ENCODE results near the gene APOL1.

APOL1 gene

DNA sequence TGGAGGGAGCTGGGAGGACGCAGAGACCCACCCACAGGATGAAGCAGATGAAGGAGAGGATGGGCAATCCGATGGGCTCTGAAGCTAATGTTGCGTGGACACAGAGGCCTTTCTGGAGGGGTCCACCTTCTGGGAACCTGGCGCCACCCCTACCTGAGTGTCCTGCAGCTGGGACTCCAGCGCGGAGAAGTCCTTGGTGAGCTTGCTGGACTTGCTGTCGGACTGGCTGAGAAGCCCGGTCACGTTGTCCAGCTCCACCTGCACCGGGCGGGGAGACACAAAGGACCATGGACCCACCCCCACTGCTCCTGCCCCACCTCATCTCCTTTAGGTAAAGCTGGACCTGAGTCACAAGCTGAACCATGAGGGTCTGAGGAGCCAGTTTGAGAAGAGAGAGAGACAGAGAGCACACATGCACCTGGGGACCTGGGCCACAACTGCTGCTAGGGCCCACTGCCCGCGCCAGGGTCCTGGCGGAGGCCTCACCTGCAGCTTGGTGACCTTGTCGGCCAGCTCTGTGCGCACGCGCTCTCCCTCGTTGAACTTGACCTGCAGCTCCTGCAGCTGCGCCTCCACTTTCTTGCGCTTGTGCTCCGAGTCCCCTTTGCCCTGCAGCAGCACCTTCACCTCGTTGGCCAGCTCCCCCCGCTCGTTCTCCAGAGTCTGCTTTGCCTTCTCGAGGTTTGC is 40.8 kb downstream of the APOL1 start:
- TF ChIP-seq, protein P1, sequence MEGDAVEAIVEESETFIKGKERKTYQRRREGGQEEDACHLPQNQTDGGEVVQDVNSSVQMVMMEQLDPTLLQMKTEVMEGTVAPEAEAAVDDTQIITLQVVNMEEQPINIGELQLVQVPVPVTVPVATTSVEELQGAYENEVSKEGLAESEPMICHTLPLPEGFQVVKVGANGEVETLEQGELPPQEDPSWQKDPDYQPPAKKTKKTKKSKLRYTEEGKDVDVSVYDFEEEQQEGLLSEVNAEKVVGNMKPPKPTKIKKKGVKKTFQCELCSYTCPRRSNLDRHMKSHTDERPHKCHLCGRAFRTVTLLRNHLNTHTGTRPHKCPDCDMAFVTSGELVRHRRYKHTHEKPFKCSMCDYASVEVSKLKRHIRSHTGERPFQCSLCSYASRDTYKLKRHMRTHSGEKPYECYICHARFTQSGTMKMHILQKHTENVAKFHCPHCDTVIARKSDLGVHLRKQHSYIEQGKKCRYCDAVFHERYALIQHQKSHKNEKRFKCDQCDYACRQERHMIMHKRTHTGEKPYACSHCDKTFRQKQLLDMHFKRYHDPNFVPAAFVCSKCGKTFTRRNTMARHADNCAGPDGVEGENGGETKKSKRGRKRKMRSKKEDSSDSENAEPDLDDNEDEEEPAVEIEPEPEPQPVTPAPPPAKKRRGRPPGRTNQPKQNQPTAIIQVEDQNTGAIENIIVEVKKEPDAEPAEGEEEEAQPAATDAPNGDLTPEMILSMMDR (IDR thresholded peaks at IDR 0.05; ENCODE audit: borderline replicate concordance, insufficient read depth, low read depth, low read length) = no peak

DNA sequence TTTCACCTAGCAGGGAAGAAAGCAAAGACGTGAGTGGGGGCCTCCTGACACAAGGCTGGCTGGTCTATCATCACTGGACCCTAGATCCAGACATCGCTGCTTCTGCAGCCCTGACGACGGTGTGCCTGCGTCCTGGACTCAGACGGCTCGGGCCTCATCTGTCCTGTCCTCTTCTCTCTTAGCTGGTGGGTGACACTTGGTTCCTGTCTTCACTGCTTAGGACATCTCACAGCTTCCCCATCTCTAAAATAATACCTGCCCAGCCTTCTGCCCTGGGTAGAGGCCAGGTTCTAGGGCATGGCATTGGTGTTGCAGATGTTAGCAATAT is 41.3 kb downstream of the APOL1 start:
- no peak overlapping the region for H3K4me3 ChIP-seq (ENCODE audit: low read depth, low read length)
- TF ChIP-seq, protein P1 (IDR thresholded peaks at IDR 0.05; ENCODE audit: borderline replicate concordance, insufficient read depth, low read depth, low read length) = no peak

More for the DNA sequence above, 40.8 kb downstream of the APOL1 start:
- H3K4me3 ChIP-seq (ENCODE audit: low read depth, low read length) = no peak overlapping the region

DNA sequence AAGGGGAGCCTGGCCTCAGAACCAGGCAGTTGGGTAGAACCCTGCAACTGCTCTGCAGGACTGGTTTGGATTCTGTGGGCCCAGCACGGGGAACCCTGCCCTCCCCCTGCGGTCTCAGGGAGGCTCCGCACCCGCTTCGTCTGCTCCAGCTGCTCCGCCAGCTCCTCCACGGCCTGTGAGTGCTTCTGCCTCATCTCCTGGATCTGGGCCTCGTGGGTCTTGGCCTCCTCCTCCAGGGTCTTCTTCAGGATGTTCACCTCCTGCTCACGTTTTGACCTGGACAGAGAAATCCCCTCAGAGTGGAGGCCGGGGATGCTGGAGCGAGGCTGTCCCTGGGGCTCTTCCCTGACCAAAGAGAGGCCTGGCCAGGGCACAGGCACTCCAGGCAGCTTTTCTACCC is 41.9 kb downstream of the APOL1 start:
- TF ChIP-seq, protein P1 (IDR thresholded peaks at IDR 0.05; ENCODE audit: borderline replicate concordance, insufficient read depth, low read depth, low read length) = no peak

DNA sequence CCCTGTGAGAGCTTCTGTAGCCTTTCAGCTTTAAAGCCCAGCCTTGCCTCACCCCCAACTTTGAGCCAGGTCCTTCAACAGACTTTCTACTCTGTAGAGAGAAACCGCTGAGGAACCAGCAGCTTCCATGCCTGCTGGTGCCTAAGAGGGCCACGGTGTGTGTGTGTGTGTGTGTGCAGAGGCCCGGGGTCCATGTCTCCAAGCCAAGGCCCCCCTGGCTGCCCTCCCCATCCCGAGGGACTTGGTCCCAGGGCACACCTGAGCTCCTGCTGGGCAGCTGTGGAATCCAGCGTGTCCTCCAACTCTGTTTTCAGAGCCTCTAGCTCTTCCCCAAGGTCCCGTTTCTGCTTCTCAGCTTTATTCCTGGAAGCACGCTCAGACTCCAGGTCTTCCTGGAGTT is 42.3 kb downstream of the APOL1 start:
- TF ChIP-seq, protein P1 (IDR thresholded peaks at IDR 0.05; ENCODE audit: borderline replicate concordance, insufficient read depth, low read depth, low read length) = no peak
- H3K4me3 ChIP-seq (ENCODE audit: low read depth, low read length) = no peak overlapping the region

More for the DNA sequence above, 41.9 kb downstream of the APOL1 start:
- no peak overlapping the region for H3K4me3 ChIP-seq (ENCODE audit: low read depth, low read length)

DNA sequence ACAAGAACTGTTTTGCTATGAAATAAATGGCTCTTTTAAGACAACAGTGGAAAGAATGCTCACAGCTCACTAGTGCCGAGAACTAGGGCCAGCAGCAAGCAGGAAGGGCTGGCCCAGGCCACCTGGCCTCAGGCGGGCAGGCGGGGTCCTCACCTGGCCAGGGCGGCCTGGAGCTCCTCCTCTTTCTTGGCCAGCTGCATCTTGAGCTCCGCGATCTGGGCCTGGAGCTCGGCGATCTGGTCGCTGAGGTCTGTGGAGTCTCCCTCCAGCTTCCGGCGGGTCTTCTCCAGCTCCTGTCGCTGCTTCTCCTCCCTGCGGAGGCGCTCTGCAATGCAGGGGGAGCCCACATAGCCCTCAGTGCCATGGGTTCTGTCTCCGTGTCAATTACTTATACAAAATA is 43.8 kb downstream of the APOL1 start:
- TF ChIP-seq, protein P1 (IDR thresholded peaks at IDR 0.05; ENCODE audit: borderline replicate concordance, insufficient read depth, low read depth, low read length) = no peak
- H3K4me3 ChIP-seq (ENCODE audit: low read depth, low read length) = no peak overlapping the region

DNA sequence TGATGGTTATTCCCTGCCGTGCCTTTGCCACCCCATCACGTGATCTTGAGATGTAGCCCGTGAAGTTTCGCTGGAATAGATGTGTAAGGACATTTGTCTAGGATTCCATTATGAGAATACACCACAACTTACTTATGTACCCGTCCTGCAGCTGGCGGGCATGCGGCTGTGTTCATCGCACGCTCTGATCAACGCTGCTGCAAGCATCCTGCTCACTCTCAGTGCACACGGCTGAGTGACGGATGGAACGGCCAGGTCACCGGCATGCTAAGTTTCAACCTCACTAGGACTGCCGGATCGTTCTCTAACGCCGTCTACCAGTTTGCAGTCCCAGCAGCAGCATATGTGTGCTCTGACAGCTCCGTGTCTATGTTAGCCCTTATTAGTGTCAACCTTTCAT is 44.6 kb downstream of the APOL1 start:
- TF ChIP-seq, protein P1 (IDR thresholded peaks at IDR 0.05; ENCODE audit: borderline replicate concordance, insufficient read depth, low read depth, low read length) = no peak
- H3K4me3 ChIP-seq (ENCODE audit: low read depth, low read length) = no peak overlapping the region

DNA sequence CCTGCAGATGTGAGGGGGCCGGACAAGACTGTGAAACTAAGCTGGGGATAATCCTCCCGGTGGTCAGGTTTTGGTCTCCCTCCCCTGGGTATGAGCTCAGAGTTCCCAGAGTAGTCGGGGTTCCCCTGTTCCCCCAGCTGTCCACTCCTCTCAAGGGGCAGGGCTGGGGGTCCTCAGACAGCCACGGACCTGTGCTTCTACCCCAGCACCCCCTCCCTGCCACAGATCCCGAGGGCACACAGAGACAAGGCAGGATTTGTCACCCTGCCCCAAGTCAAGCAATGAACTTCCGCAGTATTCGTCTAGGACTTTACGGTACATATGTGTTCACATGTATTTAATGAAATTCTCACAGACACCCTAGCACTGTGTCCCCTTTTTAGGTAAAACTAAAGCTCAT is 45.2 kb downstream of the APOL1 start:
- TF ChIP-seq, protein P1 (IDR thresholded peaks at IDR 0.05; ENCODE audit: borderline replicate concordance, insufficient read depth, low read depth, low read length) = no peak
- H3K4me3 ChIP-seq (ENCODE audit: low read depth, low read length) = no peak overlapping the region
